Lung (tissue), 12 donors: ENCODE results near the gene FBXW2. TPM values are rescaled to one million over a fixed set of nuclear protein-coding genes. Genes with fewer than 3 reads are reported as not detected.
A peak's percentile ranks its signal among the peaks of the same experiment; 100 is the strongest.
"Not testable (repeated sequence)": the region's sequence is repeated elsewhere in the genome, so short reads cannot be mapped to it uniquely, and the experiment has no call there.

Experiments
- ATAC-seq: fragments of 200-7000 bp; cut with Tn5 transposase; one replicate; pipeline ENCODE4 v1.9.1; 2020; ENCODE audit warnings: moderate number of reproducible peaks; ENCODE audit not compliant: insufficient read depth, low FRiP score
- DNase-seq, 3 donors: peaks; one replicate each; pipeline ENCODE4 v3.0.0-alpha.2; 2013 to 2017
- H3K27ac ChIP-seq, 2 donors: one replicate each; pipeline ENCODE4 v1.5.1; 2013; ENCODE audit warnings: mild to moderate bottlenecking in 2 of 2, moderate library complexity in 2 of 2, control low read depth in 1 of 2, inconsistent platforms in 1 of 2, low read depth in 1 of 2, low read length in 1 of 2
- H3K27me3 ChIP-seq, 3 donors: one replicate each; pipeline ENCODE4 v1.5.1; 2013; ENCODE audit warnings: low read length in 2 of 3; ENCODE audit not compliant: control insufficient read depth in 3 of 3, insufficient read depth in 3 of 3
- H3K36me3 ChIP-seq, 4 donors: one replicate each; pipeline ENCODE4 v1.5.1; 2013; ENCODE audit warnings: low read length in 4 of 4, mild to moderate bottlenecking in 1 of 4, moderate library complexity in 1 of 4; ENCODE audit not compliant: control insufficient read depth in 4 of 4, insufficient read depth in 4 of 4
- H3K4me1 ChIP-seq, 5 donors: one replicate each; pipeline ENCODE4 v1.5.1; 2013; ENCODE audit warnings: low read length in 5 of 5, mild to moderate bottlenecking in 2 of 5, moderate library complexity in 1 of 5; ENCODE audit not compliant: control insufficient read depth in 5 of 5, insufficient read depth in 5 of 5
- H3K4me3 ChIP-seq: one replicate; pipeline ENCODE4 v1.5.1; 2013; ENCODE audit warnings: mild to moderate bottlenecking, control low read depth, moderate library complexity
- H3K9ac ChIP-seq, 2 donors: one replicate each; pipeline ENCODE4 v1.5.1; 2013; ENCODE audit warnings: low read length in 2 of 2, control low read depth in 1 of 2; ENCODE audit not compliant: insufficient read depth in 1 of 2
- H3K9me3 ChIP-seq, 4 donors: one replicate each; pipeline ENCODE4 v1.5.1; 2013; ENCODE audit warnings: low read length in 3 of 4, mild to moderate bottlenecking in 1 of 4, moderate library complexity in 1 of 4; ENCODE audit not compliant: control insufficient read depth in 4 of 4, insufficient read depth in 3 of 4
- WGBS, 2 donors: extraction: QIAGEN DNeasy Blood & Tissue Kit; methylation state at CpG; one replicate each; pipeline ENCODE4 v1.1.7; 2013; 5-methylcytosine and 5-hydroxymethylcytosine counted together
- polyA plus RNA-seq, 2 donors: library from polyadenylated mRNA; stranded (reverse); fragments of 200-250 nt; gene quantifications; one replicate each; pipeline ENCODE4 v1.2.1, GENCODE V29; 2013
- total RNA-seq, 2 donors: library from RNA; depleted of rRNA in 1 of 2; stranded (reverse); fragments of >200 nt in 1 of 2; gene quantifications; one replicate each; pipeline ENCODE4 v1.2.1, GENCODE V29; 2014 to 2021
- TF ChIP-seq, protein P1 (sequence below): IDR thresholded peaks from 2 replicates; pipeline ENCODE4 v1.5.1; 2012; ENCODE audit warnings: mild to moderate bottlenecking; ENCODE audit errors: control extremely low read depth, extremely low read depth
- donor health status: control.
- donor health status: control.
- donor health status: Bipolar disorder and iron deficiency.
- donor health status: healthy.
- donor health status: DM: yes; HTN: yes; CAD: no.

FBXW2 gene
- total and polyA plus RNA-seq, 4 donors = 12.9 to 86.5 (median 48.2) TPM

GRCh38 chr9:120750421-120750820, 42.8 kb downstream of the FBXW2 start:
- no peak for ATAC-seq
- H3K9ac ChIP-seq = no peak overlapping the region
- H3K36me3 ChIP-seq = peaks cover 0 to 1% (median 0%) of the 10 kb centered on the region in 4 donors
- no peak for DNase-seq
- TF ChIP-seq, protein P1, sequence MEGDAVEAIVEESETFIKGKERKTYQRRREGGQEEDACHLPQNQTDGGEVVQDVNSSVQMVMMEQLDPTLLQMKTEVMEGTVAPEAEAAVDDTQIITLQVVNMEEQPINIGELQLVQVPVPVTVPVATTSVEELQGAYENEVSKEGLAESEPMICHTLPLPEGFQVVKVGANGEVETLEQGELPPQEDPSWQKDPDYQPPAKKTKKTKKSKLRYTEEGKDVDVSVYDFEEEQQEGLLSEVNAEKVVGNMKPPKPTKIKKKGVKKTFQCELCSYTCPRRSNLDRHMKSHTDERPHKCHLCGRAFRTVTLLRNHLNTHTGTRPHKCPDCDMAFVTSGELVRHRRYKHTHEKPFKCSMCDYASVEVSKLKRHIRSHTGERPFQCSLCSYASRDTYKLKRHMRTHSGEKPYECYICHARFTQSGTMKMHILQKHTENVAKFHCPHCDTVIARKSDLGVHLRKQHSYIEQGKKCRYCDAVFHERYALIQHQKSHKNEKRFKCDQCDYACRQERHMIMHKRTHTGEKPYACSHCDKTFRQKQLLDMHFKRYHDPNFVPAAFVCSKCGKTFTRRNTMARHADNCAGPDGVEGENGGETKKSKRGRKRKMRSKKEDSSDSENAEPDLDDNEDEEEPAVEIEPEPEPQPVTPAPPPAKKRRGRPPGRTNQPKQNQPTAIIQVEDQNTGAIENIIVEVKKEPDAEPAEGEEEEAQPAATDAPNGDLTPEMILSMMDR = no peak
- H3K9me3 ChIP-seq = no peaks in the 10 kb centered on the region
- no peaks in the 10 kb centered on the region for H3K27me3 ChIP-seq
- H3K4me1 ChIP-seq = no peaks in the 10 kb centered on the region
- H3K4me3 ChIP-seq = no peak overlapping the region
- H3K27ac ChIP-seq = no peak overlapping the region
- 90 to 98% methylated on average over 5 of the region's 5 CpGs for WGBS, 2 donors

GRCh38 chr9:120746366-120746765, 46.9 kb downstream of the FBXW2 start:
- not testable (repeated sequence) for ATAC-seq, H3K4me1 ChIP-seq, H3K4me3 ChIP-seq, DNase-seq, H3K27ac ChIP-seq, H3K36me3 ChIP-seq, H3K27me3 ChIP-seq, H3K9ac ChIP-seq, H3K9me3 ChIP-seq
- 96 to 97% methylated on average over 26 of the region's 26 CpGs for WGBS, 2 donors

- H3K27ac ChIP-seq = no peak overlapping the region
- no peak overlapping the region for H3K4me3 ChIP-seq
- no peaks in the 10 kb centered on the region for H3K4me1 ChIP-seq
- no peaks in the 10 kb centered on the region for H3K27me3 ChIP-seq
- DNase-seq (no peak), ATAC-seq (no peak)
- no peaks in the 10 kb centered on the region for H3K9me3 ChIP-seq
- TF ChIP-seq, protein P1 = no peak
- no peak overlapping the region for H3K9ac ChIP-seq
- H3K36me3 ChIP-seq = no peaks in the 10 kb centered on the region
- WGBS, 2 donors = 95 to 98% methylated on average over 6 of the region's 6 CpGs
Measured at GRCh38 chr9:120745278-120745677, 47.9 kb downstream of the FBXW2 start.

DNA sequence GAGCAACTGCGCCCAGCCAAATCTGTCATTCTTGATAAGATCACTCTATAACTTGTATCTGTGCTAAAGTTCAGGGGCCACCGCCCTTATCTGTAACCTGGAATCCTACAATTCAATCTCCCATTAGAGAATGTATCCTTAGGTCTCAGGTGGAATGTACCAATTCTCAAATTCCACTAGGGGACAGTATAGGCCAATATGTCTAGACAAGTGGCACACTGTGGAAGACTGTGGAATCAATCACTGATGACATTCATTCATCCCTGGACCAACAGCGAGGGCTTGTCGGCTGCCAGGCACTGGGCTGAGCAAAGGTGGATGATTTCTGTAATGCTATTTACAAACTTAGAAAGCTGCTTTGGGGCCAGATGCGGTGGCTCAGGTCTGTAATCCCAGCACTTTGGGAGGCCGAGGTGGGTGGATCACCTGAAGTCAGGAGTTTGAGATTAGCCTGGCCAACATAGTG, 50.2 kb downstream of the FBXW2 start:
- no peak overlapping the region for H3K27ac ChIP-seq
- no peaks in the 10 kb centered on the region for H3K27me3 ChIP-seq

More for the DNA sequence above, 50.2 kb downstream of the FBXW2 start:
- Histone ChIP-seq H3K4me3 (no peak overlapping the region), H3K4me1 (no peaks in the 10 kb centered on the region), H3K9ac (no peak overlapping the region), H3K36me3 (no peaks in the 10 kb centered on the region), H3K9me3 (no peaks in the 10 kb centered on the region)
- 94% methylated on average over 6 of the region's 6 CpGs for WGBS, 2 donors
- TF ChIP-seq, protein P1 = peak; percentile 42
- DNase-seq = no peak
- ATAC-seq = no peak
